NCI-H2196 (cell line): ENCODE results near the gene PCNX3.
A peak's percentile ranks its signal among the peaks of the same experiment; 100 is the strongest.
"Not testable (repeated sequence)": the region's sequence is repeated elsewhere in the genome, so short reads cannot be mapped to it uniquely, and the experiment has no call there.

Experiments used
- DNase-seq: peaks from one replicate; lab custom pipeline; 2025; ENCODE audit not compliant: unreplicated experiment; lab: John Stamatoyannopoulos, UW

The PCNX3 gene

GRCh38 chr11:65637032-65637557 is 21.5 kb downstream of the PCNX3 start:
- no peak for DNase-seq

- peak; percentile 84 for DNase-seq
Observed at GRCh38 chr11:65637794-65638419, 22.3 kb downstream of the PCNX3 start, which contains the start of gene SIPA1. TSS of gene SIPA1 (plus strand) at chr11:65638101. CDS start at chr11:65640922, 2,821 bp downstream.

GRCh38 chr11:65639228-65639597 is 23.6 kb downstream of the PCNX3 start:
- not testable (repeated sequence) for DNase-seq

GRCh38 chr11:65639623-65640482 is 24.3 kb downstream of the PCNX3 start:
- no peak for DNase-seq

GRCh38 chr11:65640483-65641296 is 25.1 kb downstream of the PCNX3 start:
- no peak for DNase-seq

- no peak for DNase-seq
Observed at GRCh38 chr11:65641297-65642013, 25.9 kb downstream of the PCNX3 start.

- DNase-seq: no peak
Observed at GRCh38 chr11:65642014-65642671, 26.6 kb downstream of the PCNX3 start.

- DNase-seq: peak; percentile 62
Observed at GRCh38 chr11:65643971-65644370, 28.4 kb downstream of the PCNX3 start.

- no peak for DNase-seq
Observed at GRCh38 chr11:65644837-65645236, 29.3 kb downstream of the PCNX3 start.

- DNase-seq: no peak
Observed at GRCh38 chr11:65645710-65646109, 30.1 kb downstream of the PCNX3 start.

GRCh38 chr11:65646288-65646957 is 30.8 kb downstream of the PCNX3 start:
- no peak for DNase-seq

- peak; percentile 72 for DNase-seq
Observed at GRCh38 chr11:65646958-65647701, 31.6 kb downstream of the PCNX3 start.

GRCh38 chr11:65648997-65649493 is 33.5 kb downstream of the PCNX3 start:
- no peak for DNase-seq

- DNase-seq: no peak
Observed at GRCh38 chr11:65649656-65650546, 34.3 kb downstream of the PCNX3 start.

- DNase-seq: no peak
Observed at GRCh38 chr11:65650547-65651338, 35.2 kb downstream of the PCNX3 start.

GRCh38 chr11:65651339-65651588 is 35.7 kb downstream of the PCNX3 start:
- no peak for DNase-seq
